Tibial nerve (tissue), 4 donors: Measurements from ENCODE around the gene PALB2. TPM values are rescaled to one million over a fixed set of nuclear protein-coding genes. Genes with fewer than 3 reads are reported as not detected.
"Not testable (repeated sequence)": the region's sequence is repeated elsewhere in the genome, so short reads cannot be mapped to it uniquely, and the experiment has no call there.

ENCODE experiments used
- DNase-seq, 2 donors: peaks; one replicate each; pipeline ENCODE4 v3.0.0-alpha.2; 2019; ENCODE audit warnings: low spot score in 2 of 2
- H3K27ac ChIP-seq, 4 donors: fragments of 200-600 bp; sonication (generic) in 3 of 4; one replicate each; pipeline ENCODE4 v1.5.1; 2017 to 2019; ENCODE audit warnings: mild to moderate bottlenecking in 1 of 4
- H3K27me3 ChIP-seq, 2 donors: fragments of 200-600 bp; sonication (generic) in 1 of 2; one replicate each; pipeline versions ENCODE4 v1.5.1 to v1.6.0; 2017 to 2019
- H3K36me3 ChIP-seq, 3 donors: fragments of 200-600 bp; sonication (generic); one replicate each; pipeline ENCODE4 v1.5.1; 2018 to 2019
- H3K4me1 ChIP-seq, 4 donors: fragments of 200-600 bp; sonication (generic) in 3 of 4; one replicate each; pipeline ENCODE4 v1.5.1; 2017 to 2019
- H3K4me3 ChIP-seq, 4 donors: fragments of 200-600 bp; sonication (generic) in 3 of 4; one replicate each; pipeline ENCODE4 v1.5.1; 2017 to 2019; ENCODE audit warnings: mild to moderate bottlenecking in 1 of 4, moderate library complexity in 1 of 4
- H3K9me3 ChIP-seq, 4 donors: fragments of 200-600 bp; sonication (generic) in 3 of 4; one replicate each; pipeline ENCODE4 v1.5.1; 2017 to 2019
- EP300 ChIP-seq, 2 donors: sonication (generic); formaldehyde crosslinking; IDR thresholded peaks; one replicate each; pipeline ENCODE4 v1.6.1; 2017; ENCODE audit warnings: antibody characterized with exemption in 2 of 2, mild to moderate bottlenecking in 1 of 2
- POLR2A ChIP-seq, 2 donors: fragments of 450-650 bp; IDR thresholded peaks; one replicate each; pipeline ENCODE4 v1.6.1; 2017; ENCODE audit warnings: antibody characterized with exemption in 2 of 2, mild to moderate bottlenecking in 2 of 2, moderate library complexity in 2 of 2
- WGBS, 2 donors: methylation state at CpG; one replicate each; pipeline ENCODE4 v1.1.5; 2018; 5-methylcytosine and 5-hydroxymethylcytosine counted together
- total RNA-seq, 4 donors: library from RNA; depleted of rRNA; stranded (reverse); fragments of >200 nt; gene quantifications; one replicate each; pipeline ENCODE4 v1.1.0, GENCODE V29; 2016
- TF ChIP-seq, protein P1 (sequence below), 5 experiments: fragments of 200-600 bp in 3 of 5; fragments of 450-650 bp in 2 of 5; sonication (generic) in 3 of 5; IDR thresholded peaks; one replicate each; pipeline ENCODE4 v1.5.1; 2016 to 2019; ENCODE audit warnings: antibody characterized with exemption in 5 of 5, mild to moderate bottlenecking in 3 of 5, moderate library complexity in 2 of 5

Gene PALB2
- total RNA-seq, 4 donors from 2014 or later, result 9.6 to 19.0 (median 10.7) TPM

DNA sequence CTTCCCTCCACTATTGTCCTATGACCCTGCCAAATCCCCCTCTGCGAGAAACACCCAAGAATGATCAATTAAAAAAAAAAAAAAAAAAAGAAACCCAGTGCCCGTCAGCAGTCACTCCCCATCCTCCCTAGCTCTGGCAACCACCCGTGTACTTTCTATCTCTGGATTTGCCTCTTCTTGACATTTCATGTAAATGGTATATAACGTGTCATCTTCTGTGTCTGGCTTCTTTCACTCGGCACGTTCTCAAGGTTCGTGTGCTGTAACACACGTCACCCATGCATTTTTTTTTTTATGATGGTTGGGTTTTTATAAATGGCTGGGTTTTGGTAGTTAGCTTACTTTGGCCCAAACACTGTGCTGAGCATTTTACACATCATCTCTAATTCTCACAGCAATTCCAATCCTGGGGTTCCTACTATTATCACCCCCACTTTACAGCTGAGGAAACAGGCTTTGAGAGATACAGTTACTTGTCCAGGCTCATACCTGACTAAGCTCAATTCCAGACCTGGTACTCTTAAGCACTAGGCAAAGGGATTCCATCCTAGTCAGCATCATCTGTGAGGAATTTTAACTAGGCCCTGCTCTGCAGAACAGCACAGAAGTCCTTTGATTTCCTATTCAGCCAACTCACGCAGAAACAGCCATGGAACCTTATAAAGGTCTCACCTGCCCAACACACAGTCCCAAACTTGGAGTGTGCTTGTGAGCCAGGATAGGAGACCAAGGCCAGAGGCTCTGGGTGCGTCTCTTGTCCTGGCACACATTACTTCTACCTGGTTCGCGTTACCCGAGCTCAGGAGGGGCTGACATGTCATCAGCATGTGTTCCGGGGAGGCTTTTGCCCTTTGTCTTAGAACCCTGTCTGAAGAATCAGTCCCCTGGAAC is 56.7 kb downstream of the PALB2 start:
- no peak overlapping the region for H3K27ac ChIP-seq
- no peaks in the 10 kb centered on the region for H3K4me1 ChIP-seq
- no peak for DNase-seq
- H3K9me3 ChIP-seq, result no peaks in the 10 kb centered on the region
- TF ChIP-seq POLR2A (IDR thresholded peaks at IDR 0.05) (no peak), EP300 (IDR thresholded peaks at IDR 0.05) (no peak)
- TF ChIP-seq, protein P1, sequence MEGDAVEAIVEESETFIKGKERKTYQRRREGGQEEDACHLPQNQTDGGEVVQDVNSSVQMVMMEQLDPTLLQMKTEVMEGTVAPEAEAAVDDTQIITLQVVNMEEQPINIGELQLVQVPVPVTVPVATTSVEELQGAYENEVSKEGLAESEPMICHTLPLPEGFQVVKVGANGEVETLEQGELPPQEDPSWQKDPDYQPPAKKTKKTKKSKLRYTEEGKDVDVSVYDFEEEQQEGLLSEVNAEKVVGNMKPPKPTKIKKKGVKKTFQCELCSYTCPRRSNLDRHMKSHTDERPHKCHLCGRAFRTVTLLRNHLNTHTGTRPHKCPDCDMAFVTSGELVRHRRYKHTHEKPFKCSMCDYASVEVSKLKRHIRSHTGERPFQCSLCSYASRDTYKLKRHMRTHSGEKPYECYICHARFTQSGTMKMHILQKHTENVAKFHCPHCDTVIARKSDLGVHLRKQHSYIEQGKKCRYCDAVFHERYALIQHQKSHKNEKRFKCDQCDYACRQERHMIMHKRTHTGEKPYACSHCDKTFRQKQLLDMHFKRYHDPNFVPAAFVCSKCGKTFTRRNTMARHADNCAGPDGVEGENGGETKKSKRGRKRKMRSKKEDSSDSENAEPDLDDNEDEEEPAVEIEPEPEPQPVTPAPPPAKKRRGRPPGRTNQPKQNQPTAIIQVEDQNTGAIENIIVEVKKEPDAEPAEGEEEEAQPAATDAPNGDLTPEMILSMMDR (IDR thresholded peaks at IDR 0.05), result no peak
- H3K36me3 ChIP-seq, result peaks cover 7 to 98% (median 16%) of the 10 kb centered on the region in 3 donors
- H3K27me3 ChIP-seq, result no peaks in the 10 kb centered on the region
- 84 to 88% methylated on average over 13 to 14 of the region's 14 CpGs for WGBS, 2 donors
- no peak overlapping the region for H3K4me3 ChIP-seq

DNA sequence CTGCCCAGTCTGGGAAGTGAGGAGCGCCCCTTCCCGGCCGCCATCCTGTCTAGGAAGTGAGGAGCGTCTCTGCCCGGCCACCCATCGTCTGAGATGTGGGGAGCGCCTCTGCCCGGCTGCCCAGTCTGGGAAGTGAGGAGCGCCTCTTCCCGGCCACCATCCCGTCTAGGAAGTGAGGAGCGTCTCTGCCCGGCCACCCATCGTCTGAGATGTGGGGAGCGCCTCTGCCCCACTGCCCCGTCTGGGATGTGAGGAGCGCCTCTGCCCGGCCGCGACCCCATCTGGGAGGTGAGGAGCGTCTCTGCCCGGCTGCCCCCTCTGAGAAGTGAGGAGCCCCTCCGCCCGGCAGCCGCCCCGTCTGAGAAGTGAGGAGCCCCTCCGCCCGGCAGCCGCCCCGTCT is 57.8 kb downstream of the PALB2 start:
- H3K27me3 ChIP-seq, H3K4me1 ChIP-seq, DNase-seq, H3K4me3 ChIP-seq, H3K9me3 ChIP-seq, H3K27ac ChIP-seq: not testable (repeated sequence)
- WGBS, 2 donors, result 95% methylated on average over 14 to 15 of the region's 30 CpGs
- H3K36me3 ChIP-seq, result peaks cover 7 to 96% (median 16%) of the 10 kb centered on the region in 3 donors

DNA sequence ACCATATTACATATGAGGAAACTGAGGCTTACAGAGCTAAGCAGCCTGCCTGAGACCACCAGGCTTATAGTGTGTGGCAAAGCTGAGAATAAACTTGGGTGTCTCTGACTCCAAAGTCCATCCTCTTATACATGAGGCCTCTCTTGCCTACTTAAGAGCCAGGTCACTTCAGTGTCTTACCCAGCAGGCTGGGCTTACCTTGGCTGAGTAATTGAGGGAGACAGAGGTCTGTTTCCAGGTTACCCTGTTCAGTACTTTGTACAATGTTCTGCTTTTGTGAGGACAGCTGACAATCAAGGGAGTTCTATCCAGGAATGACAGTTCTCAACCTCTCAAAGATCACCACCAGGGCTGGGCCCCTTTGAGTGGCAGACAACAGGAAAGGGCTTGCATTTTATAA is 59.3 kb downstream of the PALB2 start:
- Histone ChIP-seq H3K27me3 (no peaks in the 10 kb centered on the region), H3K36me3 (peaks cover 5 to 87% (median 7%) of the 10 kb centered on the region in 3 donors), H3K9me3 (no peaks in the 10 kb centered on the region), H3K4me1 (peaks cover 0 to 16% (median 0%) of the 10 kb centered on the region in 4 donors), H3K4me3 (no peak overlapping the region), H3K27ac (no peak overlapping the region)
- DNase-seq, result no peak
- TF ChIP-seq EP300 (IDR thresholded peaks at IDR 0.05) (no peak), POLR2A (IDR thresholded peaks at IDR 0.05) (no peak)
- TF ChIP-seq, protein P1 (IDR thresholded peaks at IDR 0.05), result no peak

DNA sequence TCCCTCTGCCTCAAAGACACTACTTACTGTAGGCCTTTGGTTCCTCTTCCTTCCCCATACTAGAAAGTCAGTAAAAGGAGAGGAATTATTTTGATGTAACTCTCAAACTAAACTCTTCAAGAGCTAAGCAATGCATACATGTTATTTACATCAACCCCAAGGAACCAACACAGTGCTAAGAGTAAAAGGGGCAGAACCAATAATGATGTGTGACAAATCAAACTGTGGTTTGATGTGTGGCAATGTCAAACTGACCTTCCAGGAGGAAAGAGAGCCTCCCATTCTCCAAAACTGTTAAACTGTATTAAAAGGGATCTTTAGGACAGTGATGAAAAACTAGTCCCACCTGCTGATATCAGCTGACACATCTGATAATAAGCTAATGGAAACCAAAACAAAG is 60.7 kb downstream of the PALB2 start:
- no peak overlapping the region for H3K27ac ChIP-seq
- peaks cover 0 to 80% (median 7%) of the 10 kb centered on the region in 3 donors for H3K36me3 ChIP-seq
- H3K4me1 ChIP-seq, result peaks cover 0 to 16% (median 0%) of the 10 kb centered on the region in 4 donors
- TF ChIP-seq EP300 (IDR thresholded peaks at IDR 0.05), result no peak
- no peak for TF ChIP-seq POLR2A (IDR thresholded peaks at IDR 0.05)
- TF ChIP-seq, protein P1 (IDR thresholded peaks at IDR 0.05), result no peak
- no peaks in the 10 kb centered on the region for H3K9me3 ChIP-seq
- no peak for DNase-seq
- no peak overlapping the region for H3K4me3 ChIP-seq
- no peaks in the 10 kb centered on the region for H3K27me3 ChIP-seq

DNA sequence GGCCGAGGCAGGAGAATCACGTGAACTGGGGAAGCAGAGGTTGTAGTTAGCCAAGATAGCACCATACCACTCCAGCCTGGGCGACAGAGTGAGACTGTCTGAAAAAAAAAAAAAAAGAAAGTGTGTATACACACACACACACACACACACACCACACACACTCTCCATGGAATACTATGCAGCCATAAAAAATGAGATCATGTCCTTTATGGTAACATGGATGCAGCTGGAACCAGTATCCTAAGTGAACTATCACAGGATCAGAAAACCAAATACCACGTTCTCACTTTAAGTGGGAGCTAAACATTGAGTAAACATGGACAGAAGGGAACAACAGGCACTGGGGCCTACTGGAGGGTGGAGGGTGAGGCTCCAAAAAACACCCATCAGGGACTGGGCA is 61.7 kb downstream of the PALB2 start:
- DNase-seq, result no peak
- 96 to 98% methylated on average over 4 of the region's 4 CpGs for WGBS, 2 donors
- H3K4me1 ChIP-seq, result peaks cover 0 to 16% (median 0%) of the 10 kb centered on the region in 4 donors
- no peak overlapping the region for H3K4me3 ChIP-seq
- no peak for TF ChIP-seq POLR2A (IDR thresholded peaks at IDR 0.05)
- no peaks in the 10 kb centered on the region for H3K9me3 ChIP-seq
- peaks cover 0 to 80% (median 5%) of the 10 kb centered on the region in 3 donors for H3K36me3 ChIP-seq
- no peaks in the 10 kb centered on the region for H3K27me3 ChIP-seq
- H3K27ac ChIP-seq, result no peak overlapping the region

DNA sequence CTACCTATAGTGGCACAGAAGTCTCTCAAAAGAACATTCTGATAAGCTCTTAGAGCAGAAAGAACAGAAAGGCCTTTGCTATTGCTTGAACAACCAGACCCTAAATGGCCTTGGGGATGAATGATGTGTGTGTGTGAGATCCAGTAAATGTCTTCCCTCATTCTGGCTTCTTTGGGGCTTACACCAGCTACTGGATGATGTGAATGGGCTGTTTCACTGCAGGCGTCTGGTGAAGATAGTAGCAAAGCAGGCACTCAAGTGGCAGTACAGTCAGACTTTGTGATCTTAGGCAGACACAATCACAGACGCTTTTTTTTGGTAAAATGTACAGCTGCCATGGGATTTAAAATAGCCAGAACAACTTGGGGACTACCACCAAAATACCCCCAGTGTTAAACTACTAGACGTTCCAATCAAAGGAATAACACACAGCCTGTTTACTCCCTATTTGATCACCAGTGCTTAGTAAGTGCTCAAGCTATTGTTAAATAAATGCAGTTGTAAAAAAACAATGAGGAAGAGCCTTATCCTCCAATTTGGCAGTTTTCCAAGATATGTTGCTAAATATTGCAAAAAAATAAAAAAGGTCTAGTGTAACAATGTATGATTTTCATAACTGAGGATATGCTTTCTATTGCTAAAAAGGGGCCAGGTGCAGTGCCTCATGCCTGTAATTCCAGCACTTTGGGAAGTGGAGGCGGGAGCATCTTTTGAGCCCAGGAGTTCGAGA is 62.8 kb downstream of the PALB2 start:
- H3K9me3 ChIP-seq, result no peaks in the 10 kb centered on the region
- peaks cover 0 to 81% (median 3%) of the 10 kb centered on the region in 3 donors for H3K36me3 ChIP-seq
- TF ChIP-seq EP300 (IDR thresholded peaks at IDR 0.05), result no peak
- TF ChIP-seq, protein P1 (IDR thresholded peaks at IDR 0.05), result no peak
- TF ChIP-seq POLR2A (IDR thresholded peaks at IDR 0.05), result no peak
- H3K4me3 ChIP-seq, result no peak overlapping the region
- DNase-seq, result no peak
- H3K27ac ChIP-seq, result peak overlapping the region in 1 of 4 donors; percentile 23
- peaks cover 0 to 16% (median 0%) of the 10 kb centered on the region in 4 donors for H3K4me1 ChIP-seq
- no peaks in the 10 kb centered on the region for H3K27me3 ChIP-seq
- 52 to 58% methylated on average over 5 of the region's 5 CpGs for WGBS, 2 donors
